OCI-M1 (cell line): ENCODE data around the gene RUNX1.

Experiments used
- DNase-seq: peaks from one replicate; lab custom pipeline; 2025; lab: John Stamatoyannopoulos, UW

Gene RUNX1

GRCh38 chr21:35036465-35037383 lies 12.4 kb downstream of the RUNX1 start:
- DNase-seq = no peak

GRCh38 chr21:35035581-35035980 lies 13.5 kb downstream of the RUNX1 start:
- DNase-seq = no peak

- no peak for DNase-seq
These were observed 14.0 kb downstream of the RUNX1 start for GRCh38 chr21:35035116-35035515.

GRCh38 chr21:35034203-35034926 lies 14.7 kb downstream of the RUNX1 start:
- no peak for DNase-seq

GRCh38 chr21:35032474-35033263 lies 16.4 kb downstream of the RUNX1 start:
- no peak for DNase-seq

GRCh38 chr21:35028451-35028978 lies 20.6 kb downstream of the RUNX1 start:
- peak; percentile 46 for DNase-seq

GRCh38 chr21:35027563-35028450 lies 21.3 kb downstream of the RUNX1 start:
- peak; percentile 73 for DNase-seq

GRCh38 chr21:35026617-35027562 lies 22.2 kb downstream of the RUNX1 start:
- peak; percentile 99 for DNase-seq

- DNase-seq = peak; percentile 83
These were observed 23.0 kb downstream of the RUNX1 start for GRCh38 chr21:35026153-35026500.

- peak; percentile 51 for DNase-seq
These were observed 23.6 kb downstream of the RUNX1 start for GRCh38 chr21:35025206-35026152.

- DNase-seq = no peak
These were observed 24.6 kb downstream of the RUNX1 start for GRCh38 chr21:35024513-35024912.

GRCh38 chr21:35024071-35024420 lies 25.1 kb downstream of the RUNX1 start:
- DNase-seq = no peak

- no peak for DNase-seq
These were observed 25.6 kb downstream of the RUNX1 start for GRCh38 chr21:35023396-35024070.

GRCh38 chr21:35021546-35021945 lies 27.6 kb downstream of the RUNX1 start:
- no peak for DNase-seq

- DNase-seq = no peak
These were observed 28.2 kb downstream of the RUNX1 start for GRCh38 chr21:35020902-35021301.

- no peak for DNase-seq
These were observed 28.7 kb downstream of the RUNX1 start for GRCh38 chr21:35020436-35020835.

GRCh38 chr21:35019631-35020032 lies 29.5 kb downstream of the RUNX1 start:
- DNase-seq = no peak

- no peak for DNase-seq
These were observed 31.8 kb downstream of the RUNX1 start for GRCh38 chr21:35017256-35017655.
